IPS DF 19.7 (cell line): ENCODE measurements around the gene DOCK4.

Experiments used
- DNase-seq: peaks from one replicate; pipeline ENCODE4 v3.0.0-alpha.2; 2013; ENCODE audit warnings: low read depth, low spot score

The DOCK4 gene

DNA sequence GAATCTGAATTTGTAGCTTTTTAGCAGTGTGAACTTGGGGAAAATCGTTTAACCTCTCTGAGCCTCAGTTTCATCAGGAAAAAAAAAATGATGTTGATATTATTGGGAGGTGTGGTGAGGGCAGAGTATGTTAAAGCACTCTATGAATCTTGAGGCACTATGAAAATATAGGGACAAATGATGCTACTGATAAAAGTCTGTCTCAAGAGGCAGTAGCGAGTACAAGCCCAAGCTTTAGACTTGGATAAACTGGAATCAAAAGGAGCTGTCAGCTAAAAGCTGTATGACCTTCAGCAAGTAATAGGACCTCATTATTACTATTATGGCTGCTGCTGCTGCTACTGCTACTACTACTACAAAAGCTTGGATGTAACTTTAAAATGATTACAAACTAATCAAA lies 8.7 kb upstream of the DOCK4 start:
- DNase-seq, result no peak

DNA sequence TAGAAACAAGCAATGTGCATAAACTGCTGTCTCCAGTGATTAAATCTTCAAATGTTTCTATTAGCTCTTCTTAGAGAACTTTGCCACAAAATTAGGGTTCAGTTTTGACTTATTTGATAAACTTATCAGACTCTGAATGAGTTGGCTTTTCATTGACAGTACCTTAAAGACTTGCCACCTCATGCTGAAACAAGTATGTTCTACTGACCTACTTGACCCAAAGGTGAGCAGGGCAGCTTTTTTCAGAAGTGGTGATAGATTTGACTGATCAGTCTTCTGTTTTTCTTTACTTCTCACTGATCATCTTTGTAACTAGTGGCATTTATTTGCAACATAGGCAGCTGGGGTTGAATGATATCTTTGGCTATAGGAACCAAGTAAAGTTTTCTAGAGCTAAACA lies 8.1 kb upstream of the DOCK4 start:
- no peak for DNase-seq

DNA sequence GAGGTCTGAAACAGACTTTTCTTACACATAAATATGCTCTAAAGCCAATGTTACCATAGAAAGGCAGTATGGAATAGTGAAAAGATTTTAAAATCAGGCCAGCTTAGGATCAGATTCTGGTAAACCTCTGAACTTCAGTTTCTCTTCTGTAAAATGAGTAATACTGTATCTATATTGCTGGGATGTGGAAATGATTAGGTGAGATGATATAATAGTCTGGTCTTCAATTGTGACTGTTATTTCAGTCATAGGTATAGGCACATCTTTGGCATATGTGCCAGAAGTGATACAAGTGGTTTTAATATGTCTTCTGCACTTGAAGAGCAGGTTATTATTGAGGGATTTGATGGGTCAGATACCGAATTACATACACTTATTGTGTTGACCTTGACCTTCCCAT lies 7.5 kb upstream of the DOCK4 start:
- DNase-seq, result no peak

DNA sequence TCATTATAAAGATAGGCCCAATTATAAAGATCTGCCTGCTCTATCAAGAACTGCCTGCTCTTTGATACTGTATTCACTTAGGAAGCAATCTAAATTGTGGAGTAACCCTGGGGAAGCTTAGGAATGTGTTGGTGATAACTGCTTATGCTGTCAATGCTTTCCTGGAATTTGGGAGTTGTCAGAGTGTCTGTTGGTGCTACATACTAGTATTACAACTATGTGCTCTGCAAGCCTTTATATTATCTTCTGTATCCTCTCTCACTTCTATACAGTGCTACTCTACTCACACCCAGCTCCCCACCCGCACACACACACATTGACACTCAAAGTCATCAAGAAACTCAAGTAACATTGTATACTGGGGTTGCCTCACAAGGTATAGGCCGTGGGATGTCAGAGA lies 6.4 kb upstream of the DOCK4 start:
- DNase-seq, result no peak

DNA sequence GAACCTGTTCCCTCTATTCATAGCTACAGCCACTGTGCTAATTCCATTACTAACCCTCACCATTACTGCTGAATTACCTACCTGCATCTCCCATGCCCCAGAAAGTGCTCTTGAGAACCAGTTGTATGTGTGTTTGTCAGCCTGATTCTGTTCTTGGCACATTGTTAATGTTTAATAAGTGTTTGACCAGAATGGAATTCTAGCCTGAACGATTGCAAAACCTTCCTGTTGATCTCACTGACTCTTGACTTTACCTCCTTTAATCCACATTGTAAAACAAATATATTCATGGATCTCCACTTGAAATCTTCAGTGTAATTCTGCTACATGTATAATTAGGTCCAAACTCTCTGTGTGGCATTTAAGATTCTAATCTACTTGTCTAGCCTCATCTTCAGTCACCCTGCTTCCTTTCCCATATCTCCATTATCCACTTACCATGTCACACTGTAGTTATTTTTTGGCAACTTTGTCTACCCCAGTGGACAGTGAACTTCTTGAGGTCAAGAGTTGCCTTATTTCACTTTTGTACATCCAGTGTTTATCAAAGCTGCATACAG lies 5.2 kb upstream of the DOCK4 start:
- DNase-seq, result no peak

DNA sequence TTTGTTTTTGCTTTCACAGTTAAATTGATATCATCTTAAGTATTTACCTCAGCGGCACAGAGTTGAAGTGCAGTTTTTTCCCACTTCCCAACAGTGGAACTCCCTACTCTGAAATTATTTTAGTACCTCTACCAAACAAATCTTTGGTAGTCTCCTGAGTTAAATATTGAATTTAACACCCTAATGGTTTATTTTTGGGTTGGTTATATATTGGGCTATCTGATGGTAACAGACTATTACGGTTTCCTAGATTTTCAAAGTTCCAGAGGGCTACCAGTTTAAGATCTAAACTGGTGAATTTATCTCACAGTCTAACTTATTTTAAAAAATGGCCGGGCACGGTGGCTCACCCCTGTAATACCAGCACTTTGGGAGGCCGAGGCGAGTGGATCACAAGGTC lies 1.6 kb upstream of the DOCK4 start:
- DNase-seq, result no peak

DNA sequence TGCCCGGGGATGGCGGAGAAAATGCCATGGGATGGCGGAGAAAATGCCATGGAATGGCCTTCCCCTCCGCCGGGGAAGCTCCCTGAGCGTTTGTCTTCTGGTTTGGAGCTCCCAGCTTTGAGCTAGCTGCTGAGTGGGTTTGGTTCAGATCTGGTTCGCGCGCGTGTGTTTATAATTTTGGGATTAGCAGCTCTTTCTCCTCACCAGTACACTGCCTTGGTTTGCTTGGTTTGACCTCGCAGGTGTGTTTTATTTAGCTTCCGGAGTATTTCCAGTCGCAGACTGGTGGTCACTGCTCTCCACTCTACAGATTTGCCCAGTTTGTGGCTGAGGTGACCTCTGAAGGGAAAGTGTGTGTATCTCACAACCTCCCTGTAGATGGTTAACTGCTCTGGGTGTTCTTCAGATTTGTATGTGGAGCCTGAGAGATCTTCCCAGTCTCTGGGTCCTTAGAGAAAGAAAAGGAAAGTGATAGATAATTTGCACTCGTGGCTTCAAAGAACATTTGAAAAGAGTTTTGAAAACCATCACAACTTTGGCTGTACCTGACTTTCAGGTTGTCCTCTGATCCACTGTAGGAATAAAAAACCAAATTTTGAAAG lies 893 bp upstream of the DOCK4 start:
- DNase-seq, result no peak

DNA sequence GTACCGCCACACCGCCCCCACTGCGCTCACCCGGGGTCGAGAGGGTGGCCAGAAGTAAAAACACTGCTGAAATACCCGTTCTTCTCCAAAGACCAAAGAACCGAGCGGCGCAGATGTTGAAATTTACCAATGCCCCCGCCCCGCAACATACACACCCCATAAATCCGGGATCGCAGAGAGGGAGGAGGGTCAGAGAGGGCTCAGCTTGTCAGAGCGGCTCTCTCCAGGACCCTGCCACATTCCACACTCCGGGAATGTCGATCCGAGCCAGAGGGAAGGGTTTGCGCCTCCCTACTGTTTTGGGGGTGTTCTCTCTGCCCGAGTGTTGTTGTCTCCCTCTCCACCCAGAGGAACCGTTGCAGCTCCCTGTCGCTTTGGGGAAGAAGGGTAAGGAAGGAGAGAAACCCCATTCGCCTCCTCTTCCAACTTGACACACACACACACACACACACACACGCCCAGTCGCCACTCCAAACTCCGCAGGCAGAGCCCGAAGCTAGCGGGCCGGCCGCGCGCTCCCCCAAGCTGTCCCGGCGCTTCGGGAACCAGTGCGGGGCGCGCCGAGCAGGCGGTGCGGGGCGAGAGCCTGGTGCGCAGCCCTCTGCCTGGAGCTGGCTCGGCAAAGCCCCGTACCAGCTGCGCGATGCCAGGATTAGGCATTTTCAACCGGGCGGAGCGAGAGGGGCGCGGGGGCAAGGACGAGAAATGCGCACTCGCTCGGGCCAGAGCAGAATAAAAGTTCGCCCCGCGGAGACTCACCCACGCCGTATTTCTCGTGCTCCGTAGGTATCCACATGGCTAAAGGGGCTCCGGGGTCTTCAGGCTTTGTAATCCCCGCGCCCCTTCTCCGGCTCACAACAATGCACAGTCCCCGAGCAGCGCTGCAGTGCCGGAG lies 609 bp downstream of the DOCK4 start:
- peak; percentile 12 for DNase-seq

DNA sequence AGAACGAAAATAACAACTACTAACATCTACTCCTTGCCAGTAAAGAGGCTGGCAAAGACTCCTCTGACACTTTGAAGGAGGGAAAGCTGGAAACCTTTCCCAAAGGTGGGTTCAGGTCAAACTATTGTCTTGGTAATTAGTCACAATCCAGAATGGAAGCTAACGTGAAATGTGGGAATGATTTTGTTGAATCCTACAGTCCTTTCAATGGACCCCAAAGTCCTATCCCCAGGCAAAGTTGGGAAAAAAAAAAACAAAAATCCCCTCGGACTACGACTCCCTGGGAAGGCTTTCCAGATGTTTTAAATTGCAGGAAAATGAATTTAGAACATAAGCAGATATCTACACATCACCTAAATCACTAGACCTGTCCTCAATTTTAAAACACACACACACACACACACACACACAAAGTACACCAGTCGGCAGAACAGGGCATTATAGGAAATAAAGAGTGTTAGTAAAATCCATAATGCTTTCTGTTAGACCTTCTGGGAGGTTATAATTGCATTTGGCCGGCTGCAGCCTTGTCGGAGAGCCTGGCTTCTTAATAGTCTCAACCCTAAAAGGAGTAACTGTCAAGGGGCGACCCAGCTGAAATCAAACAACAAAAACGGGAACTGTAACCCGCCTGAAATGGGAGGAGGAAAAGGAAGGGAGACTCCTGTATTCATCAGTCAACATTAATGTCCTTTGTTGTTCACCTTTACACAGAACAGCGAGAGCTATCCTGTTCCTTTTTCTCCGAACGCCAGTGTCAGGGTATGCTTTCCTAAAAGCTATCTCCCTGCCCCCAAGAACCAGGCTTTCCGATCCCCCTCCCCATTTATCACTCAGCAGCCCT lies 1.5 kb downstream of the DOCK4 start:
- no peak for DNase-seq

DNA sequence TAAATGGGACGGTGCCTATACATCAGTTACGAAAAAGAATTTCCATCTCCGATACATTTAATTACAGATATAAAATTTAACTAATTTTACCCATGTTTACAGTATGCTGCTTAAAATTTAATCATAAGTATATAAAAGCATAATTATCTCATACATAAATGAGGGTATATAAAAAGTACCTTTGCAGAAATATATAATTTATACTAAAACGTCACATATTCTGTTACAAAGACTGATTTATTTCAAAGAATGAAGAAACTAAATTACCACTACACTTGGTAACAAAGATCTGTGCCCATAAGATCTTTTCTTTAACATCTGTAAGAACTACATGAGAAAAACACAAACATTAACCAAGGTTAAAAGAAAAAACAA lies 2.8 kb downstream of the DOCK4 start:
- DNase-seq, result no peak

DNA sequence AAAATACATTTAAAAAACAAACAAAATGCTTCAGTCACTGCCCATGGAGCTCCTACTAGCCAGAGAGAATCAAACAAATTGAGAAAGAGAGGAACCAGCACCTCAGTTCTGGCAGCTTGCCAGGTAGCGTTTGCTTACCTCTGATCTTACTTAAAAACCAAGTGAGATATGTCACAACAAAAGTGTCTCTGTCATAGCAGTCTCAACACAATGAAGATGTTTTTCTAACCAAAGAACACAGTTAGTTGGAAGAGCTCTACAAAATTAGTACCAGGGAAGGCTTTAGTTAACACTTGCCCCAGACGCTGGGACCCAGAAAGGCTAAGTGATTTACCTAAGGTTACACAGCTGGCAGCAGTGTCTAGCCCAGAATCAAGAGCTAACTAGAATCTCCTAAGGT lies 3.4 kb downstream of the DOCK4 start:
- DNase-seq, result no peak

DNA sequence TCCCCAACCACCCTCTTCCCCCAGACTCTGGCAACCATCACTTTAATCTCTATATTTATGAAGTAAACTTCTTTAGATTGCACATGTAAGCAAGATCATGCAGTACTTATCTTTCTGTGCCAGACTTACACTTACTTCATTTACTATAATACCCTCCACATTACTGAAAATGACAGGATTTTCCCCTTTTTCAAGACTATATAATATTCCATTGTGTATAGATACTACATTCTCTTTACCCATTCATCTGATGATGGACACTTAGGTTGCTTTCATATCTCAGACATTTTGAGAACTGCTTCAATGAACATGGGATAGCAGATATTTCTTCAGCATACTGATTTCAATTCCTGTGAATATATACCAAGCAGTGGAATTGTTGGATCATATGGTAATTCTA lies 4.4 kb downstream of the DOCK4 start:
- DNase-seq, result no peak

DNA sequence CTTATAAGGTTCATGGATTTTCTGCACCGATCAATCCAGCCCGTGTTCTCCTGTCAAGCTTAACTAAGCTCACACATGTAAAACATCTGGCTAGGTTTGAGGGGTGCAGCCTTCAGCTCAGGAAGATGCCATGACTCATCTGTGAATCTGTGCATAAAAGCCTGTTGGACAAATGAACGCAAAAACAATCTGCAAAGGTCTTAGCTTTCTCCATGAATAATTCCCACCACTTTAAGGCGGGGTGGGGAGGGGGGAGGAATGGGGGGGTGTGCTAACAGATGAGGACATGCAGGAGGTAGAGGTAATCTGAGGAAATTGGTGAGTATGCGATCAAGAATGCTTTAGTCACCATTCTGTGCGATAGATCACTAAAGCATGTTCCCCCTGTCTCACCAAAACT lies 4.8 kb downstream of the DOCK4 start:
- no peak for DNase-seq

DNA sequence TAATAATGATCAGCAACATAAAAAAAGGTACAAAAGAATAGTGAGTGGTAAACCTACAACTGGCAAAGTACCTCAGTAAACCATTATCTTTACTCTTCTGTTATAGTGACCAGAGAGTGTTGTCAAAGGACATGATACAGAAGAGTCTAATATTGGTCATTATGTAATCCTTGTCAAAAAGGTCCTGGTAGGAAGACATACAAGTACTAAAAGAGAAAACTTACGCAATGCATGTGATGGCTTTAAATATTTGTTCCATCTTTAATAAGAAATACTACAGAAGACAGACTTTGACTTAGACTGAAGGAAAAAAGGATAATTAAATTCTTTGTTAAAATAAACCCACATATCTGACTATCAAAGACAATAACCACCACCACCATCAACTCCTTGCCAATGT lies 6.5 kb downstream of the DOCK4 start:
- no peak for DNase-seq

DNA sequence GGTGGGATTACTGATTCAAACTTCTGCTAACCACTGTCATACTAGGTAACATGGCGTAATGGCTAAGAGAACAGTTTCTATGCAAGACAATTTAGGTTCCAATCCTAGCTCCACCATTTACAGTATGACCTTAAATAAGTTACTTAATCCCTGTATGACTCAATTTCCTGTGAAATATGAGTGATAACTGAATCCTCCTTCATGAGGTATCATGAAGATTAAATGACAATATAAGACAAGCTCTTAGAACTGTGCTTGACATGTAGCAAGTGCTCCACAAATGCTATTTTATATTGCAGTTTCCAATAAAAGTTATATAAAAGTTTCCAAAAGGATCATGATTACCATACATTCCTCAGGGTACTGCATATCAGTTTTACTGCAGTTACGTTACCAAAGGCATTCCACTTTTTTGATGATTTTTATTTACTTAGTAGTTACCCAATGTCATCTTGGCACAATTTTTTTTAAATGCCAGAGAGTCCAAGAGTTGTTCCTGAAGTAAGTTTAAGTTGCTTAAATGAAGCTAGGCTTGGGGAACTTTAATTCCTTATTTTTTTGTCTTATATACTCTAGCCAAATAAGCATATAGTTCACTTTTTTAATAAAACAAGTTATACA lies 7.1 kb downstream of the DOCK4 start:
- no peak for DNase-seq

DNA sequence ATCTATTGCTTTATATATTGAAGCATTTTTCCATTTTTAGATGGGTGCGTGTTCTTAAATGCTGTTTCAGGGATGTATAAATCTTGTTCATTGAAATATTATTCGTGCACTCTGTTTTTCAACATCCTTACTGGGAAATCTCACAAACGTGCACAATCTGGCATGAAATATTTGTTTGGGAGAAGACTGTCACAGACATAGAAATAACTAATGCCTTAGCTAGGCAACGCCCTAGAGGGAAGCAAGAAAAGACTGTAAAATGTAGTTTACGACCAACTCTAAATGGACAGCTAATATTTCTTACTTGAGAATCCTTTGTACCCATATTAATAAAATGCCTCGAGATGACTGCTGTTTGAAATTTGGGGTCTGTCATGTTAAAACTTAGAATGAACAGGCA lies 8.9 kb downstream of the DOCK4 start:
- DNase-seq, result no peak

DNA sequence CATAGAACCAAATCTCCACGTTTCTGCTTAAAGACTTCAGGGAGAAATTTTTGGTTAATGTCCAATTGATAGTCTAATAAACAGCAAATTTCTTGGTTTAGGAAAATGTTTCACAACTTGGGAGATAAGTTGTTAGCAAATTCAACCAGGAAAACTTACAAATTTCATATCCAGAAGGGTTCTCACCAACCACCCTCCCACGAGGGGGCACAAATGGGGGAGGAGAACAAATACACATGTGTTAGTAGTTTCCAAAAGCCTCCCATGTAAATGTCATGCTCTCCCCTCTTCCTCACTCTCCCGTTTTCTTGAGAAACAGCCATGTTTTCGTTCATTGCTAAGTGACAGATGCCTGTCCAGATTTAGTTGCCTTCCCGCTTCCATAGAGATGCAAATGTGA lies 10.5 kb downstream of the DOCK4 start:
- no peak for DNase-seq

DNA sequence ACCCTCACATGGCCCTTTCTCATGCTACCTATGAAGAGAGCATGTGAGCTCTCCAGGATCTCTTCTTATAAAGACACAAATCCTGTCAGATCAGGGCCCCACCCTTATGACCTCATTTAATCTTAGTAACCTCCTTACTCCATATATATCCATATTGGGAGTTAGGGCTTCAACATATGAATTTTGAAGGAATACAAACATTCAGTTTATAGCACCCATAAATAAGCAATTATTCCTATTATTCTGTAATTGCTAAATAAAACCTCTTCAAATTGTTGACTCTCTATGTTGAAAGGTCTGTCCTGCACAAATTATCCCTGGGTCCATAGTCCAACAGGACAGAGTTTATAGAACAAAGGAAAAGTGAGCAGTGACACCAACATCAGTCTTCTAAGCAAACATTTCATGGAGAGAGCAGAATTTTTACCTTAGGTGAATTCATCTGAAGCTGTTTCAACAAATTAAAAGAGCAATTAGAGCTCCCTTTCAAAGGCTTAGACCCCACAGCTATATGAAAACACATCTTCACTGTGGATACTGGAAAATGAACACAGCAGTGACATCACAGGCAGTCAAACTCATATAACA lies 12.2 kb downstream of the DOCK4 start:
- no peak for DNase-seq

DNA sequence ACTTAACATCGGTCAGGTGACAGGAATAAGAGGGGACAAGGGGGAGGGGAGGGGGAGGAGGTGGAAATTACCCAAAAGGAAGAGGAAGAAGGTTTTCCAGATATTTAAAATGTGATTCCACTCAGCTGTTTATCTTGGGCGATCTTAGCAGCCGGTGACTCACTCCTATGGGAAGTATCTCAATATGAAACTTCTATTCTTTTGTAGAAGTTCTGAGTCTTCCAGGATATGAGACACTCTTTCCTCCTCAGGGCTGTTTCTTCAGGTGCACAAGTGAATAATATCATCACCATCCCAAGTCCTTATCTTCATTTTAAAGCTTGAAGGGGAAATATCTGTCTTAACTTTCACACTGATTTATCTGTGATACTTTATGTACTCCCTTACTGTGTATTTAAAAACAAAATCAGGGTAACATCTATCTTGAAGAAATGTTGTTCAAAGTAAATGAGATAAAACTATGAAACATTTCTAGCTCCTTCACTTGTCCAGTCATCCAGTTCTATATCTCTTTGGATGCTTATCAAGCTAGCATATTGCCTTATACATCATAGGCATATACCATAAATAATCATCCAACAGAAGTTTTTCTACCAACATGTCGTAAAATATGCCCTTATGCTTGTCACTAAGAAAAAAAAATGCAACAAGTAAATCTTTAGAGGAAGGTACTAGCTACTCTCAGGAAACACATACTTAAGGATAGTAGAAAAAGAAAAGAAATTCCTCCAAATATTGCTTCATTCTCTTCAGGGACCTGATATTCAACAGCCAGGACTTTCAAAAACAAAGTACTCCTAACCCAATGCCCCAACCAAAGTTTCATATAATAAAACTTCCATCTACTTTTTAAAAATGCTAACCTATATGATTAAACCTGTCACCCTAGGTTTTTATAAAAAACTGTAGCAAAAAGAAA lies 13.7 kb downstream of the DOCK4 start:
- no peak for DNase-seq

DNA sequence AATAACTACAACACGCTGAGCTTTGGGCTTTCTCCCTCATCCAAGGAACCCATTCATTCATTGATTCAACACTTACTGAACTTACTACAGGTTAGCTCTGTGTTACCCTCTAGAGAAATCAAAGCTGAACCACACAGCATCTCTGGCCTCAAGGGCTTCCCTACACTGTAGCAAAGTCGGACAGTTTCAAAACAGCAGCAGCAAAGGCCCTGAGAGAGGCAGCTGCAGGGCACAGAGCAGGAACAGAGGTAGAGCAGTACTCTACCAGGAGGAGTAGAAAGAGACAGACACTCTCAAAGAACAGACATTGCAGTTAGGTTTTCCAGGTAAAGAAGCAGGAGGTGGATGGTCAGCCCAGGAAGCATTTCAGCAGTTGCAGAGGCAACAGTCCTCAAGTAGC lies 16.1 kb downstream of the DOCK4 start:
- no peak for DNase-seq
